Measurements from ENCODE around the gene LRRC28. TPM values are rescaled to one million over a fixed set of nuclear protein-coding genes. Genes with fewer than 3 reads are reported as not detected.
A peak's percentile ranks its signal among the peaks of the same experiment; 100 is the strongest.

The LRRC28 gene
- total RNA-seq, 1 donor from 2014 or later = 17.2 TPM

DNA sequence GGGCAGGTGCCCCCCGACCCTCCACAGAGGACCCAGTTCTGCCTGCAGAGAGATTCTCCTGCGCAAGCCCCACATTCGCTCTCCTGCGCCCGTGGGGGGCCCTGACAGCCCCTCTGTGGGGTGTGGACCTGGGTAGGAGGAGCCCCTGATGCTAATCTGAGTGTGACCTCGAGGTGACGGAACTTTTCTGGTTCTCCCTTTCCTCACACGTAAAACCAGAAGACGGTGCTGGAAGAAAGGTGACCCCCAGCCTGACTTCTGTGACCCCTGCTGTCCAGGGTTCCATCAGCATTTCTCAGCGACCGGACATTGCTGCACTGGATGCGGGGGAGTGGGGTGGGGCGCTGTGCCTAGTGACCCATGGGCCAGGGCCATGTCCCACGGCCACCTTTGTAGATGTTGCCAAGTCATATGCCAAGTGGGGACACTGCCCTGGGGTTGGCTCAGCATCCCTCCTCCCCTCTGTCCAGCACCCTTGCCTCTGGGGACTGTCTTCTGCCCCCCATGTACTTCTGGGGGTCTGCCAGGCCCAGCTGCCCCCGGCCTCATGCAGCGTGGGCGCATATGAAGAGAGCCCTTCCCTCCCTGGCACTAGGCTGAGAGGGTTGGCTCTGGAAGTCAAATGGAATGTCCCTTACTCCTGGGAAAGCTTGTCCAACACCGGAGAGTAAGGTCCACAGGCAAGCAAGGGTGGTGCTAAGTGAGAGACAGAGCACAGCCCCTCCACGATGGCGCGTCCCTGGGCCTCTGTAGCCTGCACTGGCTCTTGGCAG lies 185.4 kb downstream of the LRRC28 start:
- no peaks in the 10 kb centered on the region for H3K27me3 ChIP-seq (ENCODE audit: control insufficient read depth in 3 of 3, insufficient read depth in 3 of 3, low read length in 3 of 3)
- H3K9me3 ChIP-seq (ENCODE audit: control insufficient read depth in 3 of 3, low read length in 3 of 3) = no peaks in the 10 kb centered on the region
- H3K9ac ChIP-seq (ENCODE audit: low read depth in 1 of 3, low read length in 3 of 3) = peak overlapping the region in 1 of 3 donors; percentile 50
- H3K36me3 ChIP-seq (ENCODE audit: control insufficient read depth in 3 of 3, insufficient read depth in 3 of 3, low read length in 3 of 3) = no peaks in the 10 kb centered on the region
- peaks cover 35 to 62% (median 51%) of the 10 kb centered on the region in 3 donors for H3K4me1 ChIP-seq (ENCODE audit: control insufficient read depth in 3 of 3, insufficient read depth in 3 of 3, low read length in 3 of 3)
- H3K4me3 ChIP-seq (ENCODE audit: low read length in 3 of 3) = no peak overlapping the region
- no peak overlapping the region for H3K27ac ChIP-seq (ENCODE audit: low read depth, low read length)

DNA sequence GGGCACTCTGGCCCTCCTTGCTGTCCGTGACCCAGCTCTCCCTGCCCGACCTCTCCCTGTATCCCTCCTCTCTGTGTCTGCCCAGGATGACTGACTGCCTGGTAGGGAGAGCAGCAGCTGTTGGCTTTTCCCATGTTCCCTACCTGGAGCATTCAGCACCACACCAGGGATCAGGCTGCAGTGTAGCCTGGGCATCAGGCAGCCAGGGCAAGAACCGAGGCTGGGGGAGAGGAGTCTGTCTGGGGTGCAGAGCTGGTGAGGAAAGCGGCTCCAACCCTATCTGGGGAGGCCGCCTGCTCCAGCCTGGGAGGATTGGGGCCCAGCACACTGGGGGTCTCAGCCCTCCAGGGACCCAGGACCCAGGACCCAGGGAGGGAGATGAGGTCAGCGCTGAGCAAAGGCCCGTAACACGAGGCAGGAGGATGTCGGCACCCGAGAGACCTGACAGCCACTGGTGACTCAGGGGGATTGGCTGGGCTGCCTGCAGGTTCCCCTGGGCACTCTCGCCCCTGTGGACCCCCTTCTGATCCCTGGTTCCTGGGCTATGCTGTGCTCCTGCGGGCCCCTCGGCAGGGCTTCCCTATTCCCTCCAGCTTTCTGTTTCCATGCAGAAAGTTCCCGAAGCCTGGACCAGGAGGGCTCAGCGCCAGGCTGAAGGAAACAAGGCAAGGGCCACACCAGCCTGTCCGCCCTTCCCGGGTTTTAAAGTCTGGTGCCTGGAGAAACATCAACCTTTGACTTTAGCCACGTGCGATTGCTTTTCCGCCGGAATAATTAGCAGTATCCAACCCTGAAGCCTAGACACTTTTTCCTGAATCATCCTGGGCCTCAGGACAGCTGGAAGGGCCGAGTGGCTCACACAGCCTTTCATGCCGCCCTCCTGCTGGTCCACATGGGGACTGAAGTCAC lies 186.3 kb downstream of the LRRC28 start:
- H3K27me3 ChIP-seq (ENCODE audit: control insufficient read depth in 3 of 3, insufficient read depth in 3 of 3, low read length in 3 of 3) = no peaks in the 10 kb centered on the region
- peak overlapping the region; percentile 69 for H3K27ac ChIP-seq (ENCODE audit: low read depth, low read length)
- H3K4me3 ChIP-seq (ENCODE audit: low read length in 3 of 3) = peak overlapping the region in 1 of 3 donors; percentile 35
- H3K9me3 ChIP-seq (ENCODE audit: control insufficient read depth in 3 of 3, low read length in 3 of 3) = no peaks in the 10 kb centered on the region
- H3K9ac ChIP-seq (ENCODE audit: low read depth in 1 of 3, low read length in 3 of 3) = peak overlapping the region in 2 of 3 donors; percentile 1 to 50
- H3K36me3 ChIP-seq (ENCODE audit: control insufficient read depth in 3 of 3, insufficient read depth in 3 of 3, low read length in 3 of 3) = no peaks in the 10 kb centered on the region
- peaks cover 44 to 69% (median 59%) of the 10 kb centered on the region in 3 donors for H3K4me1 ChIP-seq (ENCODE audit: control insufficient read depth in 3 of 3, insufficient read depth in 3 of 3, low read length in 3 of 3)

DNA sequence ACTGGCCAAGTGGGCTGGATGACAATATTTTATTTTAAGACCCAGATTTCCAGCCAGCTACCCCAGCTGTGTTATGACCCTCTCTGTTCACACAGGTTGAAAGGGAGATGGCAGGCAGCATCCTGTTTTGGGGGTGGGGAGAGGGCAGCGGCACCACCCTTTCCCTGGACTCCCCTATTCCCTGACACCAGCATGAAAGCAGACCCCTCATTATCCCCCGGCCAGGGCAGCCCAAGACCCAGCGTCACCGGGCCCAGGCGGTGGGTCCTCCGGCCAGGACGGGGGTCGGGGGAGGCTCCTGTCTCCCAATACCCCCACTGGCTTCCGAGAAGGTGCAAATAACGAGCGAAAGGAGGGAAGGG lies 186.9 kb downstream of the LRRC28 start:
- H3K4me1 ChIP-seq (ENCODE audit: control insufficient read depth in 3 of 3, insufficient read depth in 3 of 3, low read length in 3 of 3) = peaks cover 50 to 70% (median 61%) of the 10 kb centered on the region in 3 donors
- peak overlapping the region in 1 of 3 donors; percentile 50 for H3K9ac ChIP-seq (ENCODE audit: low read depth in 1 of 3, low read length in 3 of 3)
- H3K4me3 ChIP-seq (ENCODE audit: low read length in 3 of 3) = no peak overlapping the region
- H3K36me3 ChIP-seq (ENCODE audit: control insufficient read depth in 3 of 3, insufficient read depth in 3 of 3, low read length in 3 of 3) = no peaks in the 10 kb centered on the region
- H3K9me3 ChIP-seq (ENCODE audit: control insufficient read depth in 3 of 3, low read length in 3 of 3) = no peaks in the 10 kb centered on the region
- H3K27me3 ChIP-seq (ENCODE audit: control insufficient read depth in 3 of 3, insufficient read depth in 3 of 3, low read length in 3 of 3) = no peaks in the 10 kb centered on the region
- H3K27ac ChIP-seq (ENCODE audit: low read depth, low read length) = peak overlapping the region; percentile 69

DNA sequence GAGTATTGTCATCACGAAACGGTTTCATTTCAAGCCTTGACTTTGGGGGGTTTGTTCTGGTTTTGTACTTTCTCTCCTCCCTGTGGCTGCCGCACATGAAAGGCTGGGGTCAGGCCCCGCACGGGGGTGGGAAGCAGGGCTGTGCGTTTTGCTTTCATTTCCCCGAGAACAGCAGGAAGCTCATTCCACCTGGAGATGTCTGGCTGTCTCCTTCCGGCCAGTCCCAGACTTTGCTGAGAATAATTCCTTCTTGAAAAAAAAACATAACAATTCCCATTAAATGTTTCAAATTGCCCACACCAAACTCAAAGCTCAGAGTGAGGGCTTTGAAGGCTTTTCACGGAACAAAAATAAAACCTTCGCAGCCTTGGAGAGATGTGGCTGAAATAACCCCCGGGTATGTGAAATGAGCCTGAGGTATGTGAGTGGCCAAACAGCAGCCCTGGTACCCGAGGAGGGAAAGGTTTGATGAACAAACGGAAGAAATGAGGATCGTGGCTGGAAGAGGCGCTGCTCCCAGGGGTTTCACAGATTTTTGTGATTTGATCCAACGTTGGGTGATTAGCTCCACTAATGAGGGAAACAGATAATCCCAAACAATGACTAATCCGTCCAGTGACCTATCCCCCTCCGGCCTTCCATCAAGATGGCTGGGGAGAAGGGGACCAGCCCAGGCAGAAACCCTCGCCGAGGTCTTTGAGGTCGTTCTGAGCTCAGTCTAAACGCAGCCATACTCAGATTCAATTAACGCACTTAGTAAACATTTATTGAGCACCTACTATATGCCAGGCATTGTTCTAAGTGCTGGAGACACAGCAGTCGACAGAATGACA lies 187.6 kb downstream of the LRRC28 start:
- Histone ChIP-seq H3K4me3 (ENCODE audit: low read length in 3 of 3) (no peak overlapping the region), H3K4me1 (ENCODE audit: control insufficient read depth in 3 of 3, insufficient read depth in 3 of 3, low read length in 3 of 3) (peaks cover 56 to 71% (median 59%) of the 10 kb centered on the region in 3 donors), H3K27ac (ENCODE audit: low read depth, low read length) (peak overlapping the region; percentile 69), H3K9ac (ENCODE audit: low read depth in 1 of 3, low read length in 3 of 3) (no peak overlapping the region), H3K36me3 (ENCODE audit: control insufficient read depth in 3 of 3, insufficient read depth in 3 of 3, low read length in 3 of 3) (no peaks in the 10 kb centered on the region), H3K27me3 (ENCODE audit: control insufficient read depth in 3 of 3, insufficient read depth in 3 of 3, low read length in 3 of 3) (no peaks in the 10 kb centered on the region), H3K9me3 (ENCODE audit: control insufficient read depth in 3 of 3, low read length in 3 of 3) (no peaks in the 10 kb centered on the region)

DNA sequence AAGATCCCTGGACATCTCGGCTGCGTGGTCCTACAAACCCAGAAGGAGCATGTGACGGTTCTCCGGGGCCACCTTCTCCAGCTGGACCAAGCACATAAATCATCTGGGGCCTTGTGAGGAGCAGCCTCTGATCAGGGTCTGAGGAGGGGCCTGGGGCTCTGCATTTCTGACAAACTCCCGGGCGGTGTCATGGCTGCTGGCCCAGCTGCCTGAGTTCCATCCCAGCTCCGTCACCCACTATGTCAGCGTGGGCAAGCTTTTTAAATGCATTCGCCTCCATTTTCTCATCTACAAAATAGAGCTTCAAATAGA lies 188.2 kb downstream of the LRRC28 start:
- no peak overlapping the region for H3K27ac ChIP-seq (ENCODE audit: low read depth, low read length)
- H3K36me3 ChIP-seq (ENCODE audit: control insufficient read depth in 3 of 3, insufficient read depth in 3 of 3, low read length in 3 of 3) = no peaks in the 10 kb centered on the region

DNA sequence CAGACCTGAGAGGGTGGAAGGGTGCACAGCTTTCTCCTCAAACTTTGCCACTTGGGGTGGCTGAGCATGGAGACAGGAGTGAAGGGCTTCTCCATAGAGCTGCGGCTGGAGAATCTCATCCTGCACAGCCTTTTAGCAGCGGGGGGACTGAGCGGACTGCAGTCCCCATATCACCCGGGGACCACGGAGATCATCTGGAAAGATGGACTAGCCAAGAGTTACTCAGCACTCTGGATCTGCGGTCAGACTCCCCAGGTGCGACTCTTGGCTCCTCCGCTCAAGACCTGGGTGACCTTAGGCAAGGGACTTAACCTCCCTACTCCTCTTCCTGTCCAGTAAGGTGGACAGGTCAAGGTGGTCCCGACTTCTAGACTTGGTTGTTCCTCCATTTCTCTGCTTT lies 188.7 kb downstream of the LRRC28 start:
- H3K4me1 ChIP-seq (ENCODE audit: control insufficient read depth in 3 of 3, insufficient read depth in 3 of 3, low read length in 3 of 3) = peaks cover 54 to 70% (median 62%) of the 10 kb centered on the region in 3 donors
- H3K9me3 ChIP-seq (ENCODE audit: control insufficient read depth in 3 of 3, low read length in 3 of 3) = no peaks in the 10 kb centered on the region
- no peak overlapping the region for H3K27ac ChIP-seq (ENCODE audit: low read depth, low read length)
- H3K27me3 ChIP-seq (ENCODE audit: control insufficient read depth in 3 of 3, insufficient read depth in 3 of 3, low read length in 3 of 3) = no peaks in the 10 kb centered on the region
- H3K9ac ChIP-seq (ENCODE audit: low read depth in 1 of 3, low read length in 3 of 3) = no peak overlapping the region
- H3K36me3 ChIP-seq (ENCODE audit: control insufficient read depth in 3 of 3, insufficient read depth in 3 of 3, low read length in 3 of 3) = no peaks in the 10 kb centered on the region
- H3K4me3 ChIP-seq (ENCODE audit: low read length in 3 of 3) = no peak overlapping the region

More for the DNA sequence above, 188.2 kb downstream of the LRRC28 start:
- no peaks in the 10 kb centered on the region for H3K27me3 ChIP-seq (ENCODE audit: control insufficient read depth in 3 of 3, insufficient read depth in 3 of 3, low read length in 3 of 3)
- no peak overlapping the region for H3K9ac ChIP-seq (ENCODE audit: low read depth in 1 of 3, low read length in 3 of 3)
- peaks cover 57 to 74% (median 64%) of the 10 kb centered on the region in 3 donors for H3K4me1 ChIP-seq (ENCODE audit: control insufficient read depth in 3 of 3, insufficient read depth in 3 of 3, low read length in 3 of 3)
- no peaks in the 10 kb centered on the region for H3K9me3 ChIP-seq (ENCODE audit: control insufficient read depth in 3 of 3, low read length in 3 of 3)
- no peak overlapping the region for H3K4me3 ChIP-seq (ENCODE audit: low read length in 3 of 3)

Other genes with a start within 250 kb of the LRRC28 start
- 1.0 TPM for gene PGPEP1L, start 243.7 kb upstream of the LRRC28 start, total RNA-seq
- 53.2 TPM for gene SYNM, start 146.4 kb upstream of the LRRC28 start, total RNA-seq
- 21.9 TPM for gene TTC23, start 1.9 kb upstream of the LRRC28 start, total RNA-seq